Measurements from ENCODE around the gene WDR35. TPM values are rescaled to one million over a fixed set of nuclear protein-coding genes. Genes with fewer than 3 reads are reported as not detected.
A peak's percentile ranks its signal among the peaks of the same experiment; 100 is the strongest.
"Not testable (repeated sequence)": the region's sequence is repeated elsewhere in the genome, so short reads cannot be mapped to it uniquely, and the experiment has no call there.

The WDR35 gene
- total RNA-seq, 1 experiment from 2014 or later = 15.9 TPM

DNA sequence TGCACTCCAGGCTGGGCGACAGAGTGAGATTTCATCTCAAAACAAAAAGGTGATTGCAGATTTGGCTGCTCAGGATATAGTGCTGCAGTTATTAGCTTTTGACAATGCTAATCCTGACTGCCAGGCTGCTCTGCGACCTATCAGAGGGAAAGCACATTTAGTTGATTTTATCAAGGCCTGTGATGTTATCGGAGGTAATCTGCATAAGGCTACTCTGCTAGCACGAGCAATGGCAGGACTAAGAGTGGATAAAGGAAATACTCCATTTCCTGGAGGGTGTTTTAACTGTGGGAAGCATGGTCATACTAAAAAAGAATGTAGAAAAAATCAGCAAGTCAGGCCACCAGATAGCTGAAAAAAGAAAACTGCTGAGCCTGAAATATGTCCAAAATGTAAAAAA is 65.4 kb downstream of the WDR35 start:
- not testable (repeated sequence) for DNase-seq; H3K4me2 ChIP-seq (ENCODE audit: low read depth, low read length, poor library complexity, severe bottlenecking); H3K27me3 ChIP-seq (ENCODE audit: low read length); H4K20me1 ChIP-seq (ENCODE audit: insufficient read depth, low read depth, low read length); H3K4me1 ChIP-seq (ENCODE audit: low read length); H3K9ac ChIP-seq (ENCODE audit: low read length); H3K9me3 ChIP-seq (ENCODE audit: low read length); H3K79me2 ChIP-seq (ENCODE audit: low read length); H3K27ac ChIP-seq (ENCODE audit: low read length); H3K4me3 ChIP-seq (ENCODE audit: low read length); H2AFZ ChIP-seq (ENCODE audit: low read length); H3K9me2 ChIP-seq (replicated peaks; ENCODE audit: insufficient read depth, low read length)
- peaks cover 19% of the 10 kb centered on the region for H3K36me3 ChIP-seq (ENCODE audit: insufficient read depth, low read length)

DNA sequence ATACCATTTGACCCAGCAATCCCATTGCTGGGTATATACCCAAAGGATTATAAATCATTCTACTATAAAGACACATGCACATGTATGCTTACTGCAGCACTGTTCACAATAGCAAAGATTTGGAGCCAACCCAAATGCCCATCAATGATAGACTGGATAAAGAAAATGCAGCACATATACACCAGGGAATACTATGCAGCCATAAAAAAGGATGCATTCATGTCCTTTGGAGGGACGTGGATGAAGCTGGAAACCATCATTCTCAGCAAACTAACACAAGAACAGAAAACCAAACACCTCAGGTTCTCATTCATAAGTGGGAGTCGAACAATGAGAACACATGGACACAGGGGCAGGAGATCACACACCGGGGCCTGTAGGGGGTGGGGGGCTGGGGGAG is 67.7 kb downstream of the WDR35 start:
- not testable (repeated sequence) for H3K27me3 ChIP-seq (ENCODE audit: low read length); H3K4me2 ChIP-seq (ENCODE audit: low read depth, low read length, poor library complexity, severe bottlenecking); H2AFZ ChIP-seq (ENCODE audit: low read length); H3K79me2 ChIP-seq (ENCODE audit: low read length); H3K9ac ChIP-seq (ENCODE audit: low read length); H3K36me3 ChIP-seq (ENCODE audit: insufficient read depth, low read length); H3K4me3 ChIP-seq (ENCODE audit: low read length); DNase-seq; H3K27ac ChIP-seq (ENCODE audit: low read length); H3K4me1 ChIP-seq (ENCODE audit: low read length); H3K9me2 ChIP-seq (replicated peaks; ENCODE audit: insufficient read depth, low read length); H4K20me1 ChIP-seq (ENCODE audit: insufficient read depth, low read depth, low read length); H3K9me3 ChIP-seq (ENCODE audit: low read length)

DNA sequence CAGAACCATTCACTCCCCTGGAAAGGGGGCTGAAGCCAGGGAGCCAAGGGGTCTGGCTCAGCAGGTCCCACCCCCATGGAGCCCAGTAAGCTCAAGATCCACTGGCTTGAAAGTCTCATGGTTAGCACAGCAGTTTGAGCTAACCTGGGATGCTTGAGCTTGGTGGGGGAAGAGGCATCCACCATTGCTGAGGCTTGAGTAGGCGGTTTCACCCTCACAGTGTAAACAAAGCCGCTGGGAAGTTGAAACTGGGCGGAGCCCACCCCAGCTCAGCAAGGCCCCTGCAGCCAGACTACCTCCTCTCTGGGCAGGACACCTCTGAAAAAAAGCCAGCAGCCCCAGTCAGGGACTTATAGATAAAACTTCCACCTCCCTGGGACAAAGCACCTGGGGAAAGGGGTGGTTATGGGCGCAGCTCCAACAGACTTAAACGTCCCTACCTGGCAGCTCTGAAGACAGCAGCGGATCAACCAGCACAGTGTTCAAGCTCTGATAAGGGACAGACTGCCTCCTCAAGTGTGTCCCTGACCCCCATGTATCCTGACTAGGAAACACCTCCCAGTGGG is 73.4 kb downstream of the WDR35 start:
- H3K4me1 ChIP-seq (ENCODE audit: low read length) = no peaks in the 10 kb centered on the region
- DNase-seq = no peak
- H3K79me2 ChIP-seq (ENCODE audit: low read length) = no peaks in the 10 kb centered on the region
- no peaks in the 10 kb centered on the region for H3K27me3 ChIP-seq (ENCODE audit: low read length)
- no peak overlapping the region for H2AFZ ChIP-seq (ENCODE audit: low read length)
- H3K9me3 ChIP-seq (ENCODE audit: low read length) = no peaks in the 10 kb centered on the region
- H3K36me3 ChIP-seq (ENCODE audit: insufficient read depth, low read length) = peaks cover 7% of the 10 kb centered on the region; the same call in 1 of the 2 replicates
- no peak overlapping the region for H3K9ac ChIP-seq (ENCODE audit: low read length)
- H3K27ac ChIP-seq (ENCODE audit: low read length) = no peak overlapping the region
- no peaks in the 10 kb centered on the region for H4K20me1 ChIP-seq (ENCODE audit: insufficient read depth, low read depth, low read length)
- no peaks in the 10 kb centered on the region for H3K9me2 ChIP-seq (replicated peaks; ENCODE audit: insufficient read depth, low read length)
- no peak overlapping the region for H3K4me3 ChIP-seq (ENCODE audit: low read length)
- H3K4me2 ChIP-seq (ENCODE audit: low read depth, low read length, poor library complexity, severe bottlenecking) = no peak overlapping the region

DNA sequence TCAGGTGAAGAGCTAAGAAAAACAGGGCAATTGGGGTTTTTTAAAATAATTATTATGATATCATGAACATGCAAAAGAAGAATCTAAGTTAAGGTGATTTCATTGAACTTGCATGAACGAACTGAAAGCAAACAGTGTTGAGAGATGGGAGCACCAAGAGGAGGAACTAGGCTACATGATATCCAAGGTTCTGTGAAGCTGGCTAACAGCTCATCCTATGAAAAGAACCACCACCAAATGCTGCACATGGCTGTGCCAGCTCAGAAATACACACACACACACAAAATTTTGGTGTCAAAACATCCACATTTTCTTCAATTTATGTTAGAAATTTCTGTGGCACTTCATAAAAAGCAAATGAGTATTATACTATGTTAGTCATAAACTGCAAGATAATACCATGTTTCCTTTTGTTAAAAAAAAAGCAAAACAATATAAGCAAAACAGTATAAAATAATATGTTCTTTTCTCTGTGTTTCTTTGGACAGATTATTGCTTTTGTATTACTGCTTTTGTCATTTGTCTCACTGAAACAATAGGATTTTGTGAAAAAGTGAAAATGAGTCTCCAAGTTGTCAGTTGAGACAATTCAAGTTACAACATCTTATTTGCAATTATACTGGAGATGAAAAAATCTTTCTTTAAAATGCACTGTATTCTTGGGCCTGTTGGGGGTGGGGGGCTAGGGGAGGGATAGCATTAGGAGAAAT is 75.5 kb downstream of the WDR35 start:
- Histone ChIP-seq H3K4me3 (ENCODE audit: low read length) (no peak overlapping the region), H3K4me2 (ENCODE audit: low read depth, low read length, poor library complexity, severe bottlenecking) (no peak overlapping the region), H4K20me1 (ENCODE audit: insufficient read depth, low read depth, low read length) (no peaks in the 10 kb centered on the region), H3K36me3 (ENCODE audit: insufficient read depth, low read length) (peaks cover 7% of the 10 kb centered on the region; the same call in 1 of the 2 replicates), H2AFZ (ENCODE audit: low read length) (no peak overlapping the region), H3K79me2 (ENCODE audit: low read length) (no peaks in the 10 kb centered on the region), H3K4me1 (ENCODE audit: low read length) (no peaks in the 10 kb centered on the region), H3K9me3 (ENCODE audit: low read length) (no peaks in the 10 kb centered on the region), H3K9me2 (replicated peaks; ENCODE audit: insufficient read depth, low read length) (no peaks in the 10 kb centered on the region), H3K27ac (ENCODE audit: low read length) (no peak overlapping the region), H3K27me3 (ENCODE audit: low read length) (no peaks in the 10 kb centered on the region), H3K9ac (ENCODE audit: low read length) (no peak overlapping the region)
- DNase-seq = no peak

DNA sequence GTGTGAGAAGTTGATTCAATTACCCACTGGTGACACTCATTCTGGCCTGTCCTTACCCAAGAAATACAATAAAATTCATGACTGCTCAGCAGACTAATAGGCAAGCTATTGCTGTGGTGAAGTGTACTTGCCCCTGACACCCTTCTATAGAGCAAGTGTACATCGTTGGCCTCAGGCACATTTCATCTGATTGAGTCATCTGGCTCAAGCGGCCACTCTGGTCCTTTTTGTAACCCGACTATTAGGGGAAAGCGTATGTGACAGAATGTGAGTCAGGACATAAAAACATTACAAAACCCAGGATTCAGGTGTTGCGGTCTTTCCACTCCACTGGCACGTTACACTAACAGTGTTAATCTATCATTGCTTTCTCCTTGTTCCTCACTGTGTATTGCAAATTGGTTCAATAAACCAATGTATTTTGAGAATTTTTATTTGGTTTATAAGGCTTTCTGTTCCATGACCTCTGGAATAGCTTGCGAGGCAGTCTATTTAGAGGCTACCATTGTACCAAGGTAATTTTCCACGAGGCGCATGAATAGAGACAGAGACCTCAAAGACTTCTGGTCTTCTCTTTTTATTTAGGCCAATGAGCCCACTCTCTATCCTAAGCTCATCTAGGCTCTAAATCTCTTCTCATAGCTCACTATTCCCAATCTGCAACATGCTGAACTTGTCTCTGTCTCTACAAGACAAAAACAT is 77.9 kb downstream of the WDR35 start:
- DNase-seq = no peak

DNA sequence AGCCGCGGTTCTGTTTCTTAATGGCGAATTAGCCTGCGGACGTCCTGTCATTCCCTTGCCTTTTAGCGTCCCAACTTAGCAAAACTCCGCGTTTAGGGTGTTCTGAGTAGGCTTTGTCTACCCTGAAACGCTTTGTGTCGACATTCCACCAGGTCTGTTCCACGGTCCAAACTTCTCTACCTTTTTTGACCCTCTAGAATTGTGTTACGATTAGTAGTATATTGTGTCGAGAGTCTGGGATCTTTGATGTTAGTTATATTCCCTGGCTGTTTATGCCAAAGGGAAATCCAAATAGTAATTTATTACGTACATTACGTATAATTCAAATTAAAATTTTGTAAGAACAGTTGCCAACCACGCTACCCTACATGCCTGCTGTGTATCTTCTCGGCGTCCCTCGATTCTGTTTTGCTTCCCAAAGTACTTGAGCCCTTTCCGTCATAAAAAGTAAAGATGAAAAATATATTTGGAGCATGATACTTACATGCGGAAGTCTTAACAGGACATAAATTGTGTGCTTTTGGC is 87.6 kb downstream of the WDR35 start:
- Histone ChIP-seq H3K27ac (ENCODE audit: low read length) (peak overlapping the region; percentile 89), H3K4me3 (ENCODE audit: low read length) (peak overlapping the region; percentile 82), H4K20me1 (ENCODE audit: insufficient read depth, low read depth, low read length) (peaks cover 16% of the 10 kb centered on the region; the same call in 1 of the 2 replicates), H3K4me2 (ENCODE audit: low read depth, low read length, poor library complexity, severe bottlenecking) (peak overlapping the region; percentile 84), H3K4me1 (ENCODE audit: low read length) (peaks cover 39% of the 10 kb centered on the region), H3K27me3 (ENCODE audit: low read length) (no peaks in the 10 kb centered on the region), H3K9ac (ENCODE audit: low read length) (peak overlapping the region; percentile 85), H3K79me2 (ENCODE audit: low read length) (peaks cover 37% of the 10 kb centered on the region), H3K36me3 (ENCODE audit: insufficient read depth, low read length) (no peaks in the 10 kb centered on the region), H2AFZ (ENCODE audit: low read length) (peak overlapping the region; percentile 60), H3K9me3 (ENCODE audit: low read length) (no peaks in the 10 kb centered on the region), H3K9me2 (replicated peaks; ENCODE audit: insufficient read depth, low read length) (no peaks in the 10 kb centered on the region)
- DNase-seq = peak; percentile 69

More for the DNA sequence above, 77.9 kb downstream of the WDR35 start:
- no peaks in the 10 kb centered on the region for H3K9me2 ChIP-seq (replicated peaks; ENCODE audit: insufficient read depth, low read length)
- no peak overlapping the region for H3K4me3 ChIP-seq (ENCODE audit: low read length)
- no peaks in the 10 kb centered on the region for H3K79me2 ChIP-seq (ENCODE audit: low read length)
- no peak overlapping the region for H3K27ac ChIP-seq (ENCODE audit: low read length)
- H4K20me1 ChIP-seq (ENCODE audit: insufficient read depth, low read depth, low read length) = no peaks in the 10 kb centered on the region
- H3K36me3 ChIP-seq (ENCODE audit: insufficient read depth, low read length) = peaks cover 7% of the 10 kb centered on the region; the same call in 1 of the 2 replicates
- no peak overlapping the region for H2AFZ ChIP-seq (ENCODE audit: low read length)
- H3K9ac ChIP-seq (ENCODE audit: low read length) = no peak overlapping the region
- no peak overlapping the region for H3K4me2 ChIP-seq (ENCODE audit: low read depth, low read length, poor library complexity, severe bottlenecking)
- no peaks in the 10 kb centered on the region for H3K4me1 ChIP-seq (ENCODE audit: low read length)
- H3K9me3 ChIP-seq (ENCODE audit: low read length) = no peaks in the 10 kb centered on the region
- H3K27me3 ChIP-seq (ENCODE audit: low read length) = no peaks in the 10 kb centered on the region

DNA sequence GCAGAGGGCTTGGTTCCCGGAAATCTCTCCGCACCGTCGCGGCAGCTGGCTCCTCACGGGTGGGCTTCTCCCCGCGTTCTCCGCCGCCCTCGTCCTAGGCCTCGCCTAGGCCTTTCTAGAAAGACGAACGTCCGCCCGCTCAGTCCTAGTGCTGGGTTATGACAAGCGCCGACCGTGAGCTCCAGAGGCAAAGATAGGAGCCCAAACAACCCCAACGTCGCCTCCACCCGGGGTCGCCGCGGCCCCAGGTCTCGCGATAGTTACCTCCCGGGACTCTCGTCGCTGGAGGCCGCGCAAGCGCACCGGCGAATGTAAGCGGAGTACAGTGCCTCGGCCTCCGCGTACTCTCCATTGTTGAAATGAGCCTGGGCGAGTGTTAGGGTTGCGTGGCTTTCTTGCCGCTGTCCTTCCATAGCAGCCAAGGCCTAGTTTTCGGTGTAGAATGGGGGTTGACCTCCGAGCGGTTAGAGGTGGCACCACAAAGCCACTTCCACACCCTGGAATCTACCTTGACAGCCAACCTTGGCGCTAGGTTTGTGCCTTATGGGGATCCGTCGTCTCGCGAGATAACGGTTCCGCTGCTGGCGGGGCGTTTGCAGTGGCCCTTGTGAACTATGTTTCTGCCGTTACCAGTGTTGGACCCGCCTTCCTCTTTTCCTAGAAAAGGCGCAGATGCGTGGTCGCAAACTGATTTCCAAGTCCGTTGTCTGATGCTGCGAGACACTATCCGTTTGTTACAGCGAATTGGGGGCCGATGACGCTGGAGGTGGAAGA is 88.3 kb downstream of the WDR35 start, which contains the start of gene TTC32:
TSS of gene TTC32 (minus strand) at position 542 of the 774 bp plus-strand sequence. CDS start at position 413, 129 bp downstream.
- Histone ChIP-seq H3K9ac (ENCODE audit: low read length) (peak within 1 kb of the TSS; percentile 85), H3K4me3 (ENCODE audit: low read length) (peak within 1 kb of the TSS; percentile 82), H3K4me2 (ENCODE audit: low read depth, low read length, poor library complexity, severe bottlenecking) (peak within 1 kb of the TSS; percentile 84), H3K4me1 (ENCODE audit: low read length) (peaks cover 43% of the 10 kb centered on the region), H3K9me2 (replicated peaks; ENCODE audit: insufficient read depth, low read length) (no peaks in the 10 kb centered on the region), H3K36me3 (ENCODE audit: insufficient read depth, low read length) (no peaks in the 10 kb centered on the region), H3K9me3 (ENCODE audit: low read length) (no peaks in the 10 kb centered on the region), H4K20me1 (ENCODE audit: insufficient read depth, low read depth, low read length) (peaks cover 16% of the 10 kb centered on the region; the same call in 1 of the 2 replicates), H2AFZ (ENCODE audit: low read length) (peak within 1 kb of the TSS; percentile 82), H3K79me2 (ENCODE audit: low read length) (peaks cover 37% of the 10 kb centered on the region), H3K27ac (ENCODE audit: low read length) (peak within 1 kb of the TSS; percentile 89), H3K27me3 (ENCODE audit: low read length) (no peaks in the 10 kb centered on the region)
- DNase-seq = peak; percentile 97
